ENCODE results near the gene BRCA2.

GRCh38 chr13:32425158-32425557 lies 109.8 kb downstream of the BRCA2 start:
- TF ChIP-seq EZH2phosphoT487 (IDR thresholded peaks at IDR 0.05; ENCODE audit: low read length) (no peak), CTCF (IDR thresholded peaks at IDR 0.05; ENCODE audit: low read length) (no peak), EZH2 (optimal IDR thresholded peaks at IDR 0.05; ENCODE audit: low read depth, low read length) (no peak)
